ENCODE results near the gene STH.

DNA sequence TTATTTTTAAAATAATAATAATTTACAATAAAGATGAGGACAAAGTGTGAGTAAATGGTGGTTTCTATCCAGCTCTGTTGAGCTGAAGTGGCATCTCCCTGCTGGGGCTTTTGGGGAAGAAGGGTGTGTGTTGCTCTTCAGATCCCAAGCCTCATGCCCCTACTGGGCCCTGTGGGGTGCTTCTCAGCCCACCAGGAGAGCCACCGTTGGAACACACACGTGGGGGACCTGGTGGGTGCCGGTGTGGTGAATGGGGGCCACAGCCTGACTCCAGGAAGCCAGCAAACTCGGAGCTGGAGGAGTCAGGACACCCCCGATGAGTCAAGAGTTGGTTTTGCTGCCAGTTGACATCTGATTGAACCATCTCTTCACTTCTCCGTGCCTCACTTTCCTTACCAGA is 37.8 kb upstream of the STH start:
- no peak for TF ChIP-seq POLR2A (IDR thresholded peaks at IDR 0.05)
- no peak for TF ChIP-seq CTCF (IDR thresholded peaks at IDR 0.05)
